HG02759 (cell line): ENCODE results near the gene NNAT.

Source experiments
- ATAC-seq: cut with Tn5 transposase; IDR thresholded peaks from one replicate; pipeline ENCODE4 v1.9.1; 2021; ENCODE audit warnings: mild to moderate bottlenecking, moderate library complexity; ENCODE audit not compliant: unreplicated experiment

Gene NNAT

DNA sequence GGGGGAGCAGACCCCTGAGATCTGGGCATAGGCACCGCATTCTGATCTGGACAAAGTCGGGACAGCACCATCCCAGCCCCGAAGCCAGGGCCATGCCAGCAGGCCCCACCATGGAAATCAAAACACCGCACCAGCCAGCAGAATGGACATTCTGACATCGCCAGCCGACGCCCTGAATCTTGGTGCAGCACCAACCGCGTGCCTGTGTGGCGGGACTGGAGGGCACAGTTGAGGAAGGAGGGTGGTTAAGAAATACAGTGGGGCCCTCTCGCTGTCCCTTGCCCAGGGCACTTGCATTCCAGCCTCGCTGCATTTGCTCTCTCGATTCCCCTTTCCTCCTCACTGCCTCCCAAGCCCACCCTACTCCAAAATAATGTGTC is 2.0 kb downstream of the NNAT start:
- no peak for ATAC-seq

DNA sequence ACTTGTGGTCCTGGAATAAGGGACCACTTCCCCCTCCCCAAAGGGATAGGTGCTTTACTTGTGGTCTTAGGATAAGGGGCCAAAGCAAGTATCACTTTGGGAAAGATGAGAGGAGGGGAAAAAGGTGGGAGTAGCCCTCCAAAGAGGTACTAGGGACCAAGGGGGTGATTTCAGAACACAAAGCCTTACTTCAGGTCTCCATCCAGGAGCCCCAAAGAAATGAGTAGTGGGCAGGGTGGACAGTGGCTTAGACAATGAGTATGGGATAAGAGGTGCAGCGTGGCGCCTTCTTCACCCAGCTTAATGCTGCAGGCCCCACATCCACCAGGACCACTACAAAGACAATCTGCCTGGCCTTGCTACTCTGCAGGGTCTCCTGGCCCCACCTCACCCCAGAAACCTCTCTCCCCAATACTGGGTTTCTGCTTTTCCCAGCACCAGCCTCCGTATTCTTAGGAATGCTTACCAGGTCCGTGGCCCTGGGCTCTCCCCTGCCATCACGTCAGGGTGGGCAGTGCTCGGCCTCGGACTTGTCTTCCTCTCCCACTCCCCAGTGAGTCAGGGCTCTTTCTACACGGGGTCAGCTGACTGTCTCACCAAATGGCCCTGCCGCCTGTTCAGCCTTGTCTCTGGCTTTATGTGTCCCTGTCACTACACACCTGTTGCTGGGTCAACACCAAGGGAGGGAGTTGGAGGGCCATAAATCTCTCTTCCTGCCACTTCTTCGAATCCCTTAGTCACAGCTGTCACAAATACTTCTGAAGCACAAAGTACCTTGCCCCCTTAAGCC is 3.1 kb downstream of the NNAT start:
- no peak for ATAC-seq

GRCh38 chr20:37524859-37525708 is 4.0 kb downstream of the NNAT start:
- ATAC-seq: no peak

GRCh38 chr20:37525810-37526209 is 4.8 kb downstream of the NNAT start:
- ATAC-seq: no peak

- ATAC-seq: no peak
These were observed 5.3 kb downstream of the NNAT start for GRCh38 chr20:37526238-37526838.

DNA sequence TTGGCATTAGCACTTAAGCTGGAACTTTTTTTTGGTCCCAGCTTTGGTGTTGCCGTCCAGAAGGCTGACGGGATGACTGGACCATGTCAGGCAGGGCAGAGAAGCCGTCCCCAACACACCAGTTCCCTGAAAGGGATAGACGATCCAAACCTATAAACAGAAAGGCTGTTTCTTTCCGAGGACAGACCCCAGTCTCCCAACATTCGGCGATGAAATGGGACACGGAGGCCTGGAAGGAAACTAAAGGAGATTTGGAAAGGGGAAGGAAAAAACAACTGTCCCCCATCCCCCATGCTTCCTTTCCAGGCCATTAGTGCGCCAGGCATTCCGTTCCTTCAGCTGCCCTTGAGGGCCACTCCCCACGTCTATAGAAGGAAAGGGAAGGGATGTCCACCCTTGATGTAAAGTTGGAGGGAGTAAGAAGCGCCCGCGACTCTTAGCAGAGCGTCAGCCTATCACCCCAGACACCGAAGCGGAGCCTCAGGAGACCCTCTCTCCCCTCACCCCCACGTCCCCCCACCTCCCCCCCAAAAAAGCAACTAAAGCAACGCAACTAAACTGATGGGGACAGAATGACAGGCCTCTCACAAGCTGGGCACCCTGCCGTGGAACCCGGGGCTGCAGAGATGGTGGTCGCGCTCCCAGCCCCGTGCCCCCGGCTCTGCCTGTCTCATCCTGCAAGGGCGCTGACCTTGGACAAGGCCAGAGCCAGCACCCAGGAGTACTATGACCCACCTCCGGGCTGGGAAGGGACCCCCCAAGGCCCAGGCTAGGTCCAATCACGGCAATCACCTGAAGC is 6.0 kb downstream of the NNAT start:
- no peak for ATAC-seq

GRCh38 chr20:37527638-37528445 is 6.8 kb downstream of the NNAT start, which contains the start of gene BLCAP:
BLCAP (minus strand) TSS chr20:37527876; CDS start chr20:37519174, 8,702 bp downstream.
- ATAC-seq: peak; percentile 76

GRCh38 chr20:37528446-37529213 is 7.6 kb downstream of the NNAT start:
- no peak for ATAC-seq

GRCh38 chr20:37529214-37529967 is 8.3 kb downstream of the NNAT start:
- ATAC-seq: no peak

DNA sequence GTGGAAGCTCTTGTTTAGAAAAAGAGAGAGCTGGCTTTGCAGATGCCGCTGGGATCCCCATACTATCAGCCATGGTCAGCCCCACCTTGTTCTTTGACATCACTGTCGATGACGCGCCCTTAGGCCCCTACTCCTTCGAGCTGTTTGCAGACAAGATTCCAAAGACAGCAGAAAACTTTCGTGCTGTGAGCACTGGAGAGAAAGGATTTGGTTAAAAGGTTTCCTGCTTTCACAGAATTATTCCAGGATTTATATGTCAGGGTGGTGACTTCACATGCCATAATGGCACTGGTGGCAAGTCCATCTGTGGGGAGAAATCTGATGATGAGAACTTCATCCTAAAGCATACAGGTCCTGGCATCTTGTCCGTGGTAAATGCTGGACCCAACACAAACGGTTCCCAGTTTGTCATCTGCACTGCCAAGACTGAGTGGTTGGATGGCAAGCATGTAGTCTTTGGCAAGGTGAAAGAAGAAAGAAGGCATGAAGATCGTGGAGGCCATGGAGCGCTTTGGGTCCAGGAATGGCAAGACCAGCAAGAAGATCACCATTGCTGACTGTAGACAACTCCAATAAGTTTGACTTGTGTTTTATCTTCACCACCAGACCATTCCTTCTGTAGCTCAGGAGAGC is 9.0 kb downstream of the NNAT start:
- no peak for ATAC-seq

GRCh38 chr20:37530696-37531095 is 9.6 kb downstream of the NNAT start:
- ATAC-seq: no peak

GRCh38 chr20:37531856-37532255 is 10.8 kb downstream of the NNAT start:
- ATAC-seq: no peak

GRCh38 chr20:37533154-37533715 is 12.2 kb downstream of the NNAT start:
- no peak for ATAC-seq

GRCh38 chr20:37534401-37535157 is 13.5 kb downstream of the NNAT start:
- ATAC-seq: peak; percentile 71

DNA sequence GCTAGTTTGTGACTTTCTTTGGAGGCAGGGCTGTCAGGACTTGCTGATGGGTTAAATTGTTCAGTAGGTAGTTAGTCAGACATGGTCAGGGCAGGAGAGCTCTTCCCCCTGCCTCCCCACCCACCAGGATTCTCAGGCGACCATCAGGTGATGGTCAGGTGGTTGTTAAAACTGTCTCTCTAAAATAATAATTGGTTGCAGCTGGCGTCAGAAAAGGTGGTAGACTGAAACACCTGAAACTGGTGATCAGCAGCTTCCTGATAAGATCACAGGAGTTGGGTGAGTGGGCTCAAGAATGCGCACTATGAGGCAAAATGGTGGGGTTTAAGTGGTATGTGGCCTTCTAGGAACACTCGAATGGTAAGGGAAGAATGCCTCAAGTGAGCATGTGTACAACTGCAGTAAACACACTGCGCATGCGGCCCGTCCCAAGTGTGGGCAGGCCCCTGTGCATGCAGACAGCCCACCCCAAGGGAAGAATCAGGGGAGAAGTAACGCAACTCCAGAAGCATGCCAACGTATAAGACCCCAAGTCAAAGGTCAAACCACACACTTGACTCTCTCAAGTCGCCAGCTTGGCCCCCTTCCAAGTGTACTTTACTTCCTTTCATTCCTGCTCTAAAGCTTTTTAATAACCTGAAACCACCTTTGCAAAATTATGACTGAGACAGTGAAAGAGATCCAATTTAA is 14.5 kb downstream of the NNAT start:
- ATAC-seq: no peak

DNA sequence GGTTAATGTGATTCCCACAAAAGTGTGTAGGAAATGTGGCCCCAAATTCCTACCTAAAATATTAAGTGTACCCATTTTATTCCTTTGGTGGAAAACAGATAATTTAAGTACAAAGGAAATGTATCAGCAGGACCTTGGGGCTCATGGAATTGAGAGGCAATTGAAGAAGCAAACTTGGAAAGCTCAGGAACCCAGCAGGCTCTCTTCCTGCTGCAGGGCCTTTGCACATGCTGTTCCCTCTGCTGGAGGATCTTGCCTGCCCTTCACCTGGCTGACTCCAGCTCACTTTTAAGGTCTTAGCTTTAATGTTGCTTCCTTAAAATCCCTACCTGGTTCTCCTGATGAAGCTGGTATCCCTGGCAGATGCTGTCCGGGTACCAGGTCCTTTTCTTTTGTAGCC is 16.5 kb downstream of the NNAT start:
- ATAC-seq: no peak
